NCI-H526 (cell line): ENCODE results near the gene PHLDB1.
"Not testable (repeated sequence)": the region's sequence is repeated elsewhere in the genome, so short reads cannot be mapped to it uniquely, and the experiment has no call there.

ENCODE experiments used
- DNase-seq, 2 experiments: peaks; one replicate each; lab custom pipeline; 2025; lab: John Stamatoyannopoulos, UW

PHLDB1 gene

DNA sequence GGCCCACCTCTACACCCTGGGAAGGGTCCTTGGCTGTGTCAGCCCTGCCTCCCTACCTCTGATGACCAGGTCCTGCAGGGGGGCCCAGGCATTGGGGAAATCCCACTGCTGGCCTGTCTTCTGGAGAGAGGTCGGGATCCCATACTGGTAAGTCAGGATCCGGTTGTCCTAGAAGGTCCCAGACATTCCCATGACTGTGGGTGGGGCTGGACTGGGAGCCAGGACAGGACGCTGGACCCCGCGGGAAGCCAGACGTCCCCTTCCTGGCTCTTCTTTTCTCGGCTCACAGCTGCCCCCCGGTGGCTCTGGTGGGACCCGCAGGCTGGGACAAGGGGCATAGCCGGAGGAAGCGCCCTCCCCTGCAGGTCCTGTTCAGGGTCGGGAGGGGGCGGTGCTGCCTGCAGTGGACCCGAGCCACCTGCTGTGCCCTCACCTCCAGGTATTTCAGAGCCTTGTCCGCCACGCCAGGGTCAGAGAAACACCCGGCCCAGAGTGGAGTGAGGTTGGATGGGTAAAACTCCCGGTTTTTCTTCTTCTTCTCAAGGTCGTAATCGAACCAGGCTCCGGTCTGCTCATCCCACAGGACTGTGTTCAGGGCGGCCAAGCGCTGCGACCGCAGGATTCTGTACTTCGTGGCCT is 52.0 kb downstream of the PHLDB1 start:
- peak; percentile 94 to 100 for DNase-seq

GRCh38 chr11:118659953-118660680 is 52.7 kb downstream of the PHLDB1 start:
- peak; percentile 56 to 83 for DNase-seq

DNA sequence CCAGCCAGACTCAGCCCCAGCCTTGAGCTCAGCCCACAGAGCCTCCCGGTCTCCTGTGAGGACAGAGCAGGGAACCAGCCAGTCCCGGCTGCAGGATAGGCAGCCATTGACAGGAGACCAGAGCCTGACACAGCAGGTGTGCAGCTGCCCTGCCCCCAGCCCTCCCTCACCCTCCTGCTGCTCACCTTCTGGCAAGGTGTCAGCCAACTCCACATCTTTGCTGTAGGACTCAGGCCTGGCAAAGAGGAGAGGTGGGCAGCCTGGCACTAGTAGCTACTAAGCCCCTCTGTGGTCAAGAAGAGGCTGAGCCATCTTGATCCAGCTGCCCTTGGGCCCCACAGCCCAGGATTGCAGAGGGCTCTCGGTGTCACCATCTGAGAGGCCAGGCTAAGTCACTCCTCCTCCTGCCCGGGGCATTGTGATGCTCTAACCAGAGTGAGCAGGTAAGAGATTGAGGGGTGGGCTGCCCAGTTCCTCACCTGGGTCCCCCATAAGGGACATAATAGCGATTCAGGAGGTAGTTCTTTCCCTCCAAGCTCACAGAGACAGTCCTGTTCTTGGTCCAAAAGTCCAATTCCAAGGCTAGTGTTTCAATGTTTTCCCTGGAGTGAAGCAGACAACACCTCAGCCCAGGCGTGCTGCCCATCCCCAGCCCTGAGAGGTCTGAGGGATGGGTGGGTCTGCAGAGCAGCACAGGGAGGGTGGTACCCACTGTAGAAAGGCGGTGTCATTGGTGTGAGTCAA is 53.4 kb downstream of the PHLDB1 start:
- peak in 1 of 2 experiments; percentile 83 for DNase-seq

GRCh38 chr11:118661425-118662301 is 54.2 kb downstream of the PHLDB1 start:
- no peak for DNase-seq

DNA sequence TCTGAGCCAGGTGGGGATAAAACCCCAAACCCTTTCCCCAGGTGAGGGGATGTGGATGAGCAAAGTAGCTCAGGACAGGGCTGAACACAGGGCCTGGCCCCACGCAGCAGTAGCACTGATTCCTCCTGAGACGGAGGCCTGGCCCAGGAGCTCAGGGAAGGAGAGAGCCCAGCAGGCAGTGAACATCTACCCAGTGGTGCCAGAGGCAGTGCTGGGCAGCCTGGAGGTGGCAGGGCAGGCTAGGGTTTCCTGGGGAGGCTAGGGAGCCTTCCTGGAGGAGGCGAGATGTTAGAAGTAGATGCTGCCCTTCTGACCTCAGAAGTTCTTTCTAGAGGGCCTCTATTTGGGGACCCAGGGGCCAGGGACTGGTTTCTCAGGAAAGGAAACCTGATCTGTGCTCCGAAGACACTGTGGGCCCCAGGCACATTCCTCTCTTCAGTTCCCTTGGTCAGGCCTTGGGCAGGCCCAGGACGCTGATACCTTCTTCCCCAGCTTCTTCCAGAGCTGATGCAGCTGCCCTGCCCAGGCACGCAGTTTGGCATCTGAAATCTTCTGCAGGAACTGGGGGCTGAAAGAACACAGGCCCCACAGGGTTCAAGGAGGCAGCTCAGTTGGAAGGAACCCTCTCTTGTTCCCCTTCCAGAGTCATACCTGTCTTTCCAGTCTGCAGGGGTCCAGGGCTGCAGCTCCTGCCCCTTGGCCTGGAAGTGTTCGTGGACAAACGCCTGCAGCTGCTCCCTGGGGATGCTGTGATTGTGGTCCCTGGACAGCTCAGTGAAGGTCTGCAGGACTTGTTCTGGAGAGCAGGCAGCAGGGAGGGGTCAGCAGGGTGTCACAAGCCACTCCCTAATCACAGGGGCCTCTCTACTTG is 55.2 kb downstream of the PHLDB1 start:
- DNase-seq = no peak

- no peak for DNase-seq
Measured at GRCh38 chr11:118663381-118663780, 56.0 kb downstream of the PHLDB1 start.

- DNase-seq = no peak
Measured at GRCh38 chr11:118663902-118664301, 56.5 kb downstream of the PHLDB1 start.

GRCh38 chr11:118666371-118666770 is 59.0 kb downstream of the PHLDB1 start:
- no peak for DNase-seq

DNA sequence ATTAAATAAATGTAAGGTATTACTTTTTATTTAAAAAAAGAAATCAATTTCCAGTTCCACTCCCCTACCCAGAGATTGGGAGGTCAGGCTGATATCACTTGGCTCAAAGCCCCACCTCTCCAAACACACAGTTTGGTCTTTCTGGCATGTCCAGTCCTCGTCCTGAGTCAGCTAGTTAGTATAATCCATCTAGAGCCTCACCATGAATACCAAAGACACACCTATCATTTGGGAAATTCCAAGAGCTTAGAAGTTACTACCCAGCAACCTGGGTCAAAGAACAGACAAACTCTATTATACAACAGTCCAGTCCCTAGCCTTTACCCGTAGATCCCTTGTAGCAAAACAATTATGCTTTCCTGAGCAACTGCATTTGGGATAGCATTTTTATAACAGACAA is 62.6 kb downstream of the PHLDB1 start:
- no peak for DNase-seq

GRCh38 chr11:118671254-118671653 is 63.8 kb downstream of the PHLDB1 start:
- DNase-seq = no peak

DNA sequence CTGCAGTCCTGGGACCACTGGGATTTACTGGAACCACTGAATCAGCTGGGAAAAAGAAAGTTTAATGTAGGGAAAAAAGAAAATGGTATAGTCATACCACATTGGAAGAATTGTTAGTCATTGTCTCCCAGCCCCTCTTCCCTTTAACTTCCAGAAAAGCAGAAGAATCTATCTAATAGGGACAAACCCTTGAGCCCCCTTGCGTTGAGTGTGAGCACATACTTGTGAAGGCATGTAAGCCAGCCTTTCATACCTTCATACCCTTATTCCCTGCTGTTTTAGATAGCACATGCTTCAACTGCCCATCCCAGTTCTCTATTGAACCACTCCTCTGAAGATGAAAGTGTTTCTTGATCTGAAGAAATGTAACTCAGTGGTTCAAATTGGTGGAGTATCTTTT is 65.4 kb downstream of the PHLDB1 start:
- DNase-seq = no peak

GRCh38 chr11:118673361-118674081 is 66.1 kb downstream of the PHLDB1 start:
- no peak for DNase-seq

- no peak for DNase-seq
Measured at GRCh38 chr11:118674082-118674435, 66.6 kb downstream of the PHLDB1 start.

DNA sequence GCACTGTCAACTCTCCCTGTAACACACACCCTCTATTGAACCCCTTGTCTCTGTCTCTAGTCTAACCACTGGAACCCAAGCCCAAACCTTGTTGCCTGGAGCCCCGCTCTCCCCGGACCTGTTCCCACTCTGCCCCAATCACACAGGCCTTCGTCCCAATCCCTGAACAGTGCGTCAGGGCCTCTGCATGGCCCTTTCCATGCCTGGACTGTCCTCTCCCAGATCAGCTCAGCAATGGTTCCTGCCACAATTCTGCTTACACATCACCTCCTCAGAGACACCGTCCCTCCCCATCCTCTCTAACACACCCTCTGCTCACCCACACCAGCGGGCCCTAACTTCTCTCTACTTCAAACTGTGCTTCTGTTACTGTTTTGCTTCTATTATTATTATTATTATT is 70.6 kb downstream of the PHLDB1 start:
- DNase-seq = no peak

DNA sequence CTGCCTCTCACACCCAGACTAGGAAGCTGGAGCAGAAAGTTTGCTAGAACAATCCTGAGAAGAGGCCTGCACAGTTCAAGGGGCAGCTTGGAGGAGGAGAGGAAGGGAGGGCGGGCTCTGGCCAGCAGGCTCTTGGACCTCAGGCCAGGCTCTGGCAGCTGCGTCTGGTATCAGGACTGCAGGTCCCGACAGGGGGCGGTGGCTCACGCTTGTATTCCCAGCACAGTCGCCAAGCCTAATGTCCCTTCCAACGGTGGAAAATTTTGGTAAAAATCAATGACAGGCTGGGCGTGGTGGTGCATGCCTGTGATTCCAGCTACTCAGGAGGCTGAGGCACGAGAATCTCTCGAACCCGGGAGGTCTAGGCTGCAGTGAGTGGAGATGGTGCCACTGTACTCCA is 71.5 kb downstream of the PHLDB1 start:
- DNase-seq = not testable (repeated sequence)

GRCh38 chr11:118679483-118679882 is 72.1 kb downstream of the PHLDB1 start, which contains the start of gene TREH:
TREH (minus strand) TSS chr11:118679650; CDS start chr11:118679627, 23 bp downstream.
- peak in 1 of 2 experiments; percentile 47 for DNase-seq

GRCh38 chr11:118682372-118682771 is 75.0 kb downstream of the PHLDB1 start:
- DNase-seq = no peak

GRCh38 chr11:118682939-118683338 is 75.5 kb downstream of the PHLDB1 start:
- DNase-seq = peak; percentile 50 to 71

- no peak for DNase-seq
Measured at GRCh38 chr11:118684187-118684586, 76.8 kb downstream of the PHLDB1 start.

- DNase-seq = no peak
Measured at GRCh38 chr11:118687906-118688305, 80.5 kb downstream of the PHLDB1 start.
